ENCODE measurements around the gene MOGAT3. TPM values are rescaled to one million over a fixed set of nuclear protein-coding genes. Genes with fewer than 3 reads are reported as not detected.

MOGAT3 gene
- polyA plus RNA-seq, 3 donors from 2014 or later: not detected

GRCh38 chr7:101238226-101239182 lies 37.7 kb upstream of the MOGAT3 start:
- no peak overlapping the region for H3K4me3 Mint-ChIP-seq
- H3K27ac Mint-ChIP-seq: peak overlapping the region in 1 of 6 donors; percentile 81
- peaks cover 2 to 4% of the 10 kb centered on the region in 2 donors for H3K4me1 Mint-ChIP-seq
- H3K36me3 Mint-ChIP-seq: peaks cover 0 to 3% (median 0%) of the 10 kb centered on the region in 3 donors
- no peaks in the 10 kb centered on the region for H3K9me3 Mint-ChIP-seq
- H3K27me3 Mint-ChIP-seq (ENCODE audit: low read depth in 3 of 3): no peaks in the 10 kb centered on the region
- DNase-seq: no peak

- H3K36me3 Mint-ChIP-seq: peaks cover 0 to 3% (median 0%) of the 10 kb centered on the region in 3 donors
- DNase-seq: no peak
- no peak within 1 kb of the TSS for H3K4me3 Mint-ChIP-seq
- no peaks in the 10 kb centered on the region for H3K9me3 Mint-ChIP-seq
- no peaks in the 10 kb centered on the region for H3K27me3 Mint-ChIP-seq (ENCODE audit: low read depth in 3 of 3)
- no peaks in the 10 kb centered on the region for H3K4me1 Mint-ChIP-seq
- peak within 1 kb of the TSS in 2 of 6 donors; percentile 34 to 81 for H3K27ac Mint-ChIP-seq
Observed at GRCh38 chr7:101237206-101238067, 36.6 kb upstream of the MOGAT3 start, which contains the start of gene CLDN15. CLDN15 (minus strand) TSS chr7:101237802; CDS start chr7:101237581, 221 bp downstream.

- Mint-ChIP-seq H3K27ac (peak overlapping the region in 1 of 6 donors; percentile 17), H3K4me1 (no peaks in the 10 kb centered on the region), H3K4me3 (no peak overlapping the region), H3K36me3 (peaks cover 0 to 3% (median 0%) of the 10 kb centered on the region in 3 donors), H3K9me3 (no peaks in the 10 kb centered on the region), H3K27me3 (ENCODE audit: low read depth in 3 of 3) (no peaks in the 10 kb centered on the region)
- no peak for DNase-seq
Observed at GRCh38 chr7:101236292-101236835, 35.5 kb upstream of the MOGAT3 start.

GRCh38 chr7:101235522-101235921 lies 34.7 kb upstream of the MOGAT3 start:
- Mint-ChIP-seq H3K27me3 (ENCODE audit: low read depth in 3 of 3) (peaks cover 0 to 3% (median 0%) of the 10 kb centered on the region in 3 donors), H3K4me1 (peaks cover 0 to 2% of the 10 kb centered on the region in 2 donors), H3K4me3 (no peak overlapping the region), H3K9me3 (no peaks in the 10 kb centered on the region), H3K27ac (no peak overlapping the region), H3K36me3 (peaks cover 0 to 5% (median 0%) of the 10 kb centered on the region in 3 donors)
- no peak for DNase-seq

- Mint-ChIP-seq H3K4me1 (peaks cover 0 to 2% of the 10 kb centered on the region in 2 donors), H3K9me3 (no peaks in the 10 kb centered on the region), H3K4me3 (no peak overlapping the region), H3K27me3 (ENCODE audit: low read depth in 3 of 3) (peaks cover 0 to 4% (median 0%) of the 10 kb centered on the region in 3 donors), H3K27ac (no peak overlapping the region), H3K36me3 (peaks cover 0 to 5% (median 0%) of the 10 kb centered on the region in 3 donors)
- no peak for DNase-seq
Observed at GRCh38 chr7:101235050-101235449, 34.2 kb upstream of the MOGAT3 start.

- Mint-ChIP-seq H3K4me1 (peaks cover 0 to 2% of the 10 kb centered on the region in 2 donors), H3K9me3 (no peaks in the 10 kb centered on the region), H3K4me3 (no peak overlapping the region), H3K36me3 (peaks cover 0 to 5% (median 0%) of the 10 kb centered on the region in 3 donors), H3K27me3 (ENCODE audit: low read depth in 3 of 3) (peaks cover 0 to 4% (median 0%) of the 10 kb centered on the region in 3 donors), H3K27ac (no peak overlapping the region)
- no peak for DNase-seq
Observed at GRCh38 chr7:101234636-101235035, 33.8 kb upstream of the MOGAT3 start.

GRCh38 chr7:101233907-101234547 lies 33.2 kb upstream of the MOGAT3 start:
- no peak overlapping the region for H3K4me3 Mint-ChIP-seq
- H3K4me1 Mint-ChIP-seq: peaks cover 0 to 2% of the 10 kb centered on the region in 2 donors
- H3K27ac Mint-ChIP-seq: no peak overlapping the region
- no peaks in the 10 kb centered on the region for H3K9me3 Mint-ChIP-seq
- no peak for DNase-seq
- peaks cover 0 to 8% (median 4%) of the 10 kb centered on the region in 3 donors for H3K36me3 Mint-ChIP-seq
- H3K27me3 Mint-ChIP-seq (ENCODE audit: low read depth in 3 of 3): peaks cover 0 to 4% (median 0%) of the 10 kb centered on the region in 3 donors

GRCh38 chr7:101232141-101232850 lies 31.5 kb upstream of the MOGAT3 start:
- peaks cover 0 to 4% (median 0%) of the 10 kb centered on the region in 3 donors for H3K27me3 Mint-ChIP-seq (ENCODE audit: low read depth in 3 of 3)
- peaks cover 0 to 2% of the 10 kb centered on the region in 2 donors for H3K4me1 Mint-ChIP-seq
- H3K27ac Mint-ChIP-seq: no peak overlapping the region
- no peak overlapping the region for H3K4me3 Mint-ChIP-seq
- DNase-seq: no peak
- peaks cover 0 to 7% (median 5%) of the 10 kb centered on the region in 3 donors for H3K36me3 Mint-ChIP-seq
- no peaks in the 10 kb centered on the region for H3K9me3 Mint-ChIP-seq

- DNase-seq: no peak
- peaks cover 0 to 4% (median 0%) of the 10 kb centered on the region in 3 donors for H3K27me3 Mint-ChIP-seq (ENCODE audit: low read depth in 3 of 3)
- no peak overlapping the region for H3K27ac Mint-ChIP-seq
- peaks cover 0 to 2% of the 10 kb centered on the region in 2 donors for H3K4me1 Mint-ChIP-seq
- peaks cover 0 to 10% (median 5%) of the 10 kb centered on the region in 3 donors for H3K36me3 Mint-ChIP-seq
- H3K9me3 Mint-ChIP-seq: no peaks in the 10 kb centered on the region
- no peak overlapping the region for H3K4me3 Mint-ChIP-seq
Observed at GRCh38 chr7:101231644-101232043, 30.8 kb upstream of the MOGAT3 start.

- Mint-ChIP-seq H3K4me3 (no peak overlapping the region), H3K36me3 (peaks cover 0 to 24% (median 8%) of the 10 kb centered on the region in 3 donors), H3K4me1 (peaks cover 0 to 4% of the 10 kb centered on the region in 2 donors), H3K9me3 (no peaks in the 10 kb centered on the region), H3K27me3 (ENCODE audit: low read depth in 3 of 3) (peaks cover 0 to 4% (median 0%) of the 10 kb centered on the region in 3 donors), H3K27ac (no peak overlapping the region)
- DNase-seq: no peak
Observed at GRCh38 chr7:101226721-101227120, 25.9 kb upstream of the MOGAT3 start.

GRCh38 chr7:101225650-101226049 lies 24.8 kb upstream of the MOGAT3 start:
- Mint-ChIP-seq H3K27ac (no peak overlapping the region), H3K27me3 (ENCODE audit: low read depth in 3 of 3) (peaks cover 0 to 1% (median 0%) of the 10 kb centered on the region in 3 donors), H3K36me3 (peaks cover 0 to 23% (median 8%) of the 10 kb centered on the region in 3 donors), H3K4me1 (peaks cover 2 to 3% of the 10 kb centered on the region in 2 donors), H3K4me3 (no peak overlapping the region), H3K9me3 (no peaks in the 10 kb centered on the region)
- DNase-seq: no peak

- peaks cover 0 to 17% (median 3%) of the 10 kb centered on the region in 3 donors for H3K36me3 Mint-ChIP-seq
- H3K27ac Mint-ChIP-seq: no peak overlapping the region
- H3K9me3 Mint-ChIP-seq: no peaks in the 10 kb centered on the region
Observed at GRCh38 chr7:101223528-101223927, 22.7 kb upstream of the MOGAT3 start.

More at GRCh38 chr7:101223528-101223927, 22.7 kb upstream of the MOGAT3 start:
- peaks cover 16 to 23% of the 10 kb centered on the region in 2 donors for H3K4me1 Mint-ChIP-seq
- H3K4me3 Mint-ChIP-seq: no peak overlapping the region
- peaks cover 0 to 2% (median 0%) of the 10 kb centered on the region in 3 donors for H3K27me3 Mint-ChIP-seq (ENCODE audit: low read depth in 3 of 3)
- DNase-seq: no peak
